Activated CD8-positive, alpha-beta T cell treated with anti-CD3 and anti-CD28 coated beads for 36 hours (primary cell): Measurements from ENCODE around the gene SIDT1. TPM values are rescaled to one million over a fixed set of nuclear protein-coding genes. Genes with fewer than 3 reads are reported as not detected.

ENCODE experiments used
- ATAC-seq: fragments of 200-7000 bp; cut with Tn5 transposase; one replicate; pipeline ENCODE4 v1.10.0; 2021; ENCODE audit warnings: mild to moderate bottlenecking, moderate library complexity
- CTCF ChIA-PET: fragments of 350-600 bp; sonication (Branson Sonifier 250); formaldehyde crosslinking; loops from one replicate; lab custom pipeline; 2021; ENCODE audit warnings: antibody characterized with exemption; lab: Charles Lee
- POLR2A ChIA-PET: fragments of 350-600 bp; sonication (Branson Sonifier 250); formaldehyde crosslinking; loops from one replicate; lab custom pipeline; 2021; ENCODE audit warnings: antibody characterized with exemption; lab: Charles Lee
- DNase-seq: peaks from one replicate; pipeline ENCODE4 v3.0.0-alpha.2; 2020
- H3K27ac Mint-ChIP-seq: one replicate; pipeline ENCODE4 v1.8.0; 2021; ENCODE audit warnings: mild to moderate bottlenecking, mixed read lengths
- H3K27me3 Mint-ChIP-seq: one replicate; pipeline ENCODE4 v1.8.0; 2021; ENCODE audit warnings: mixed read lengths
- H3K36me3 Mint-ChIP-seq: one replicate; pipeline ENCODE4 v1.8.0; 2021; ENCODE audit warnings: low read depth, mixed read lengths
- H3K4me1 Mint-ChIP-seq: one replicate; pipeline ENCODE4 v1.8.0; 2021; ENCODE audit warnings: low read depth, mixed read lengths
- H3K4me3 Mint-ChIP-seq: one replicate; pipeline ENCODE4 v1.8.0; 2021; ENCODE audit warnings: mild to moderate bottlenecking, moderate library complexity, mixed read lengths
- H3K9me3 Mint-ChIP-seq: one replicate; pipeline ENCODE4 v1.8.0; 2021; ENCODE audit warnings: mixed read lengths
- CTCF ChIP-seq: fragments of 200-600 bp; IDR thresholded peaks from one replicate; pipeline ENCODE4 v1.8.0; 2022; ENCODE audit warnings: antibody characterized with exemption, mild to moderate bottlenecking
- intact Hi-C: fragments of 100-400 bp; cut with micrococcal nuclease; formaldehyde crosslinking; loops from one replicate; pipeline ENCODE4 v1.10.0; 2022
- total RNA-seq, 2 experiments: library from RNA; stranded (reverse); gene quantifications; one replicate each; pipeline ENCODE4 v1.2.3, GENCODE V29; 2021

The SIDT1 gene
- total RNA-seq, 2 experiments from 2014 or later = 21.0 to 24.0 TPM

- CTCF ChIA-PET = interaction anchor here (1.3 kb wide), 1 partner anchor 10 kb away, joined by 3 read pairs; no protein-coding TSS in a partner anchor
- DNase-seq (no peak), ATAC-seq (no peak)
- Mint-ChIP-seq H3K9me3 (no peaks in the 10 kb centered on the region), H3K27ac (no peak overlapping the region), H3K36me3 (peaks cover 43% of the 10 kb centered on the region), H3K4me3 (no peak overlapping the region), H3K27me3 (no peaks in the 10 kb centered on the region), H3K4me1 (no peaks in the 10 kb centered on the region)
- POLR2A ChIA-PET = interaction anchor here (1.9 kb wide), 1 partner anchor 35 kb away, joined by 6 read pairs; no protein-coding TSS in a partner anchor
- intact Hi-C loops = no loop called here
- no peak for TF ChIP-seq CTCF
Observed at GRCh38 chr3:113660896-113661295, 128.5 kb downstream of the SIDT1 start.

GRCh38 chr3:113662824-113663223 is 130.5 kb downstream of the SIDT1 start:
- CTCF ChIA-PET = interaction anchor here (1.2 to 1.4 kb wide), 2 partner anchors 10 to 11 kb away, joined by 3 read pairs; no protein-coding TSS in a partner anchor
- ATAC-seq = no peak
- Mint-ChIP-seq H3K9me3 (no peaks in the 10 kb centered on the region), H3K4me1 (peaks cover 7% of the 10 kb centered on the region), H3K36me3 (peaks cover 33% of the 10 kb centered on the region), H3K27ac (no peak overlapping the region), H3K4me3 (no peak overlapping the region), H3K27me3 (no peaks in the 10 kb centered on the region)
- no peak for TF ChIP-seq CTCF
- intact Hi-C loops = no loop called here
- POLR2A ChIA-PET = no interaction called here
- no peak for DNase-seq

GRCh38 chr3:113663324-113663750 is 131.0 kb downstream of the SIDT1 start:
- ATAC-seq = no peak
- DNase-seq = no peak
- no peaks in the 10 kb centered on the region for H3K9me3 Mint-ChIP-seq
- POLR2A ChIA-PET = interaction anchor here (0.5 kb wide), 1 partner anchor 549 kb away, joined by 3 read pairs; no protein-coding TSS in a partner anchor
- peaks cover 34% of the 10 kb centered on the region for H3K36me3 Mint-ChIP-seq
- H3K27me3 Mint-ChIP-seq = no peaks in the 10 kb centered on the region
- intact Hi-C loops = no loop called here
- H3K4me1 Mint-ChIP-seq = peaks cover 9% of the 10 kb centered on the region
- CTCF ChIA-PET = interaction anchor here (1.2 to 1.4 kb wide), 2 partner anchors 10 to 11 kb away, joined by 3 read pairs; no protein-coding TSS in a partner anchor
- H3K4me3 Mint-ChIP-seq = no peak overlapping the region
- no peak overlapping the region for H3K27ac Mint-ChIP-seq
- no peak for TF ChIP-seq CTCF

- no peak for ATAC-seq
- ChIA-PET POLR2A (interaction anchor here (0.5 kb wide), 1 partner anchor 549 kb away, joined by 3 read pairs; no protein-coding TSS in a partner anchor), CTCF (interaction anchor here (1.4 kb wide), 1 partner anchor 11 kb away, joined by 3 read pairs; no protein-coding TSS in a partner anchor)
- no peak for TF ChIP-seq CTCF
- H3K27me3 Mint-ChIP-seq = no peaks in the 10 kb centered on the region
- DNase-seq = no peak
- no peaks in the 10 kb centered on the region for H3K9me3 Mint-ChIP-seq
- H3K36me3 Mint-ChIP-seq = peaks cover 33% of the 10 kb centered on the region
- H3K27ac Mint-ChIP-seq = no peak overlapping the region
- H3K4me3 Mint-ChIP-seq = no peak overlapping the region
- intact Hi-C loops = no loop called here
- peaks cover 13% of the 10 kb centered on the region for H3K4me1 Mint-ChIP-seq
Observed at GRCh38 chr3:113663761-113664160, 131.4 kb downstream of the SIDT1 start.

- TF ChIP-seq CTCF = no peak
- Mint-ChIP-seq H3K9me3 (no peaks in the 10 kb centered on the region), H3K4me1 (peaks cover 14% of the 10 kb centered on the region), H3K27ac (no peak overlapping the region), H3K36me3 (peaks cover 25% of the 10 kb centered on the region), H3K4me3 (no peak overlapping the region), H3K27me3 (no peaks in the 10 kb centered on the region)
- intact Hi-C loops = no loop called here
- POLR2A ChIA-PET = no interaction called here
- CTCF ChIA-PET = no interaction called here
- no peak for ATAC-seq
- no peak for DNase-seq
Observed at GRCh38 chr3:113664523-113665094, 132.3 kb downstream of the SIDT1 start.
